ENCODE data around the gene LRPAP1. TPM values are rescaled to one million over a fixed set of nuclear protein-coding genes. Genes with fewer than 3 reads are reported as not detected.

LRPAP1 gene
- total and polyA plus RNA-seq, 12 donors: 49.9 to 418 (median 345) TPM

DNA sequence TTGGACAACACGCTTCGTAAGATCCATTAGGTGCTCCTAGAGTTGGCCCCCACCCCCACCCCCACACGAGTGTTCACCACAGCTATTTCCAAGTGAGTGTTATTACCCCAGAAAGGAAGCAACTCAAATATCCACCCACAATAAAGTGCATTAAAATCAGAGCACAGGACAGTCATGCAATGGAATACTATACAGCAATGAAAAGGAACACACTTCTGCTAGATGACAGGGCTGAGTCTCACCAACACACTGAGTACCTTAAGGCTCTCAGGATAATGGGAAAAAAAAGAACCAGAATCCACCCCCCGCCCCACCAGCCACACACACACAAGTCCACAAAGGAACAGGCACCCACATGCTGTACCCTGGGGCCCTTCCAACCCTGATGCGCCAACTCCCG, 21.0 kb downstream of the LRPAP1 start:
- Histone ChIP-seq H3K4me1 (peaks cover 0 to 7% (median 0%) of the 10 kb centered on the region in 9 donors), H3K9me3 (no peaks in the 10 kb centered on the region), H3K27ac (no peak overlapping the region), H3K27me3 (no peaks in the 10 kb centered on the region), H3K36me3 (peaks cover 0 to 96% (median 59%) of the 10 kb centered on the region in 9 donors), H3K4me3 (no peak overlapping the region)
- 95 to 96% methylated on average over 6 of the region's 6 CpGs for WGBS, 2 donors
- intact Hi-C loops (cut with DNase I): no loop called here
- DNase-seq: no peak
- TF ChIP-seq, protein P1, sequence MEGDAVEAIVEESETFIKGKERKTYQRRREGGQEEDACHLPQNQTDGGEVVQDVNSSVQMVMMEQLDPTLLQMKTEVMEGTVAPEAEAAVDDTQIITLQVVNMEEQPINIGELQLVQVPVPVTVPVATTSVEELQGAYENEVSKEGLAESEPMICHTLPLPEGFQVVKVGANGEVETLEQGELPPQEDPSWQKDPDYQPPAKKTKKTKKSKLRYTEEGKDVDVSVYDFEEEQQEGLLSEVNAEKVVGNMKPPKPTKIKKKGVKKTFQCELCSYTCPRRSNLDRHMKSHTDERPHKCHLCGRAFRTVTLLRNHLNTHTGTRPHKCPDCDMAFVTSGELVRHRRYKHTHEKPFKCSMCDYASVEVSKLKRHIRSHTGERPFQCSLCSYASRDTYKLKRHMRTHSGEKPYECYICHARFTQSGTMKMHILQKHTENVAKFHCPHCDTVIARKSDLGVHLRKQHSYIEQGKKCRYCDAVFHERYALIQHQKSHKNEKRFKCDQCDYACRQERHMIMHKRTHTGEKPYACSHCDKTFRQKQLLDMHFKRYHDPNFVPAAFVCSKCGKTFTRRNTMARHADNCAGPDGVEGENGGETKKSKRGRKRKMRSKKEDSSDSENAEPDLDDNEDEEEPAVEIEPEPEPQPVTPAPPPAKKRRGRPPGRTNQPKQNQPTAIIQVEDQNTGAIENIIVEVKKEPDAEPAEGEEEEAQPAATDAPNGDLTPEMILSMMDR (IDR thresholded peaks at IDR 0.05): no peak
- no peak for ATAC-seq

DNA sequence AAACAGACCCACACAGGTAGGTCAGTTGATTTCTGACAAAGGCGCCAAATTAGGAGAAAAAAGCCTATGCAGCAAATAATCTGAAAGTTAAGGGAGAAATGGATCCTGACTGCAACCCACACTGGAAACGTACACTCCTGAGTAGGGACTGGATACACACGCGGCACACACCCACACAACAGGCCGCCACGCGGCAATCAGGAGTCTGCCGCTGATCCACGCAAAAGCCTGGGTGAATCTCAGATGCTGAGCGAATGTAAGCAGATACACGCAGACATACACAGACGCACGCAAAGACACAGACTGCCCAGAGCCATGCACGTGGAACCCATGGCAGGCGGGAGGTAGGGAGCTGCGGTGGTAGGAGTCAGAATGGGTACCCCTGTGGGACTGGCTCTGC, 21.7 kb downstream of the LRPAP1 start:
- no peak overlapping the region for H3K4me3 ChIP-seq
- H3K27ac ChIP-seq: no peak overlapping the region
- H3K27me3 ChIP-seq: no peaks in the 10 kb centered on the region
- no peaks in the 10 kb centered on the region for H3K9me3 ChIP-seq
- peaks cover 0 to 96% (median 56%) of the 10 kb centered on the region in 9 donors for H3K36me3 ChIP-seq
- DNase-seq (no peak), ATAC-seq (no peak)
- 93 to 95% methylated on average over 16 of the region's 16 CpGs for WGBS, 2 donors
- TF ChIP-seq, protein P1 (IDR thresholded peaks at IDR 0.05): no peak
- intact Hi-C loops (cut with DNase I): no loop called here
- peaks cover 0 to 7% (median 0%) of the 10 kb centered on the region in 9 donors for H3K4me1 ChIP-seq

DNA sequence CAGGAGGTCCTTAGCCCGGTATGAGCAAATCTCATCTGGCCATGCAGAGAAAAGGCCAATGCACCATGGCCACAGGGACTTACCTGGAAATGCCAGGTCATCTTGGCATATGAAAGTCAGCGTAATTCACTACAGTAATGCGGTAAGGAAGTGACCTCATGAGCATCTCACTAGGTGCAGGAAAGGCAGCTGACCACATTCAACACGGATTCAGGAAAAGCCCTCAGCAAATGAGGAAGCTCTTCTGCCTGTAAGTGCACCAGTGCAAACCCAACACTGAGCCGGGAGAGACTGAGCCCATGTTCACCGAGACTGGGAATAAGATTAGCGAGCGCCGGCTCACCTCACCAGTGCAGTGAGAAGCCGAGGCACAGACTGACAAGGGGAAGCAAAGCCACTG, 23.7 kb downstream of the LRPAP1 start:
- no peak for DNase-seq
- Histone ChIP-seq H3K4me3 (no peak overlapping the region), H3K27ac (peak overlapping the region in 1 of 10 donors; percentile 64), H3K4me1 (peaks cover 0 to 11% (median 4%) of the 10 kb centered on the region in 9 donors), H3K36me3 (peaks cover 0 to 96% (median 37%) of the 10 kb centered on the region in 9 donors), H3K9me3 (no peaks in the 10 kb centered on the region), H3K27me3 (no peaks in the 10 kb centered on the region)
- intact Hi-C loops (cut with DNase I): no loop called here
- 81 to 88% methylated on average over 10 of the region's 10 CpGs for WGBS, 2 donors
- ATAC-seq: no peak
- TF ChIP-seq, protein P1 (IDR thresholded peaks at IDR 0.05): no peak

DNA sequence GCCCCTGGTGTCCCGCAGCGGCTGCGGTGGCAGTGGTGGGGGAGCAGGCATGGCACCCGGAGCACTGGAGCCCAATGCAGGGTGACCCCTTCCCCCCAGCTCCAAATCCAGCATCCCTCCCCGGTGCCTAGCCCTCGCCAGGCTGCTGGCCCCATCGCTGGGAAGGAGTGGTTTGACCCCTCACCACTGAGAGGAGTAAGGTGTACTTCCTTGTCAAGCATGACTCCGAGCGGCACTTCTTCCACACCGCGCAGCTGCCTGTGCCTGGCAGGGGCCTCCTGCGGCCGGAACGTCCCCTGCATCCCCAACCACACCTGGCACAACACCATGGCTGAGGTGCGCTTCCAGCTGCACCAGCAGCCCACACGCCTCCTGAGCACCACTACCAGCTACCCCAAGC, 27.0 kb downstream of the LRPAP1 start:
- H3K9me3 ChIP-seq: no peaks in the 10 kb centered on the region
- peaks cover 8 to 38% (median 28%) of the 10 kb centered on the region in 9 donors for H3K4me1 ChIP-seq
- intact Hi-C loops (cut with DNase I): no loop called here
- TF ChIP-seq, protein P1 (IDR thresholded peaks at IDR 0.05): no peak
- ATAC-seq (no peak), DNase-seq (no peak)
- no peaks in the 10 kb centered on the region for H3K27me3 ChIP-seq
- H3K4me3 ChIP-seq: no peak overlapping the region
- H3K27ac ChIP-seq: no peak overlapping the region
- peaks cover 0 to 89% (median 22%) of the 10 kb centered on the region in 9 donors for H3K36me3 ChIP-seq
- 92 to 99% methylated on average over 16 of the region's 16 CpGs for WGBS, 2 donors

Measured in heart right ventricle (tissue), 16 donors.